T-cell (primary cell): Measurements from ENCODE around the gene JDP2. TPM values are rescaled to one million over a fixed set of nuclear protein-coding genes. Genes with fewer than 3 reads are reported as not detected.

ENCODE experiments used
- ATAC-seq, 4 experiments: fragments of 200-7000 bp in 3 of 4; fragments of 150-1000 bp in 1 of 4; cut with Tn5 transposase; replicated peaks in 1 of 4; 1 replicate in 3 of 4; 2 replicates in 1 of 4; pipeline ENCODE4 v1.10.0; 2021; ENCODE audit warnings: moderate library complexity in 3 of 4, mild to moderate bottlenecking in 2 of 4, moderate number of reproducible peaks in 1 of 4
- CTCF ChIA-PET, 2 donors: fragments of 300-600 bp; sonication (Branson Sonifier 250); formaldehyde crosslinking; loops; one replicate each; lab custom pipeline; 2022; ENCODE audit warnings: antibody characterized with exemption in 2 of 2; lab: Charles Lee
- POLR2A ChIA-PET, 2 donors: fragments of 300-600 bp; sonication (Branson Sonifier 250); formaldehyde crosslinking; loops; one replicate each; lab custom pipeline; 2022; ENCODE audit warnings: antibody characterized with exemption in 2 of 2; lab: Charles Lee
- DNase-seq, 35 experiments: peaks; one replicate each; pipeline versions ENCODE4 v3.0.0 to v3.0.0-alpha.2; 2013 to 2023
- H3K27ac ChIP-seq: one replicate; pipeline ENCODE4 v1.5.1; 2013; ENCODE audit warnings: low read length
- H3K27me3 ChIP-seq, 2 experiments: replicated peaks in 1 of 2; 1 replicate in 1 of 2; 2 replicates in 1 of 2; pipeline versions ENCODE4 v1.6.1 to v1.7.0; 2013; ENCODE audit warnings: low read length in 1 of 2, mixed read lengths in 1 of 2; ENCODE audit not compliant: control insufficient read depth in 2 of 2, insufficient read depth in 2 of 2; ENCODE audit errors: extremely low read depth in 1 of 2
- H3K36me3 ChIP-seq, 2 donors: 1 replicate in 1 of 2; 2 replicates in 1 of 2; pipeline versions ENCODE4 v1.6.1 to v1.7.0; 2013; ENCODE audit warnings: low read length in 1 of 2; ENCODE audit not compliant: control insufficient read depth in 2 of 2, insufficient read depth in 1 of 2; ENCODE audit errors: extremely low read depth in 1 of 2
- H3K4me1 ChIP-seq, 2 experiments: 1 replicate in 1 of 2; 2 replicates in 1 of 2; pipeline versions ENCODE4 v1.6.1 to v1.7.0; 2013; ENCODE audit warnings: low read length in 2 of 2, mixed read lengths in 1 of 2; ENCODE audit not compliant: insufficient read depth in 2 of 2, control insufficient read depth in 1 of 2; ENCODE audit errors: extremely low read depth in 1 of 2
- H3K4me3 ChIP-seq, 2 donors: 1 replicate in 1 of 2; 2 replicates in 1 of 2; pipeline versions ENCODE4 v1.5.1 to v1.7.0; 2013; ENCODE audit warnings: mild to moderate bottlenecking in 2 of 2, low read length in 1 of 2, moderate library complexity in 1 of 2; ENCODE audit not compliant: control insufficient read depth in 1 of 2; ENCODE audit errors: extremely low read depth in 1 of 2
- H3K9me3 ChIP-seq: 2 replicates; pipeline ENCODE4 v1.7.0; 2013
- H3K27ac Mint-ChIP-seq, 2 donors: one replicate each; pipeline ENCODE4 v1.8.0; 2020 to 2021; ENCODE audit warnings: mild to moderate bottlenecking in 2 of 2, mixed read lengths in 2 of 2
- H3K27me3 Mint-ChIP-seq, 2 donors: one replicate each; pipeline ENCODE4 v1.8.0; 2021 to 2022; ENCODE audit warnings: mixed read lengths in 2 of 2
- H3K36me3 Mint-ChIP-seq: one replicate; pipeline ENCODE4 v1.8.0; 2021; ENCODE audit warnings: mixed read lengths
- H3K4me1 Mint-ChIP-seq, 3 donors: one replicate each; pipeline ENCODE4 v1.8.0; 2020 to 2022; ENCODE audit warnings: mixed read lengths in 3 of 3, mild to moderate bottlenecking in 1 of 3
- H3K4me3 Mint-ChIP-seq, 3 donors: one replicate each; pipeline ENCODE4 v1.8.0; 2020 to 2022; ENCODE audit warnings: mild to moderate bottlenecking in 3 of 3, mixed read lengths in 3 of 3, moderate library complexity in 3 of 3
- H3K9me3 Mint-ChIP-seq, 3 donors: one replicate each; pipeline ENCODE4 v1.8.0; 2020 to 2022; ENCODE audit warnings: mixed read lengths in 3 of 3
- WGBS: methylation state at CpG from one replicate; pipeline ENCODE4 v1.1.5; 2013; ENCODE audit warnings: missing lambda C conversion rate; ENCODE audit not compliant: insufficient coverage; 5-methylcytosine and 5-hydroxymethylcytosine counted together
- total RNA-seq, 35 experiments: library from RNA in 6 of 35; stranded (reverse) in 6 of 35; fragments of 120-200 nt in 1 of 35; gene quantifications; one replicate each; pipeline versions ENCODE4 v1.2.1 to v1.2.4 and lab custom pipeline; 2013 to 2026

JDP2 gene
- total RNA-seq, 5 donors from 2014 or later (not counting 1 experiment from before 2014, with no cell fraction given), result 0.45 to 0.93 (median 0.76) TPM

GRCh38 chr14:75406102-75406501, 21.7 kb upstream of the JDP2 start:
- no peaks in the 10 kb centered on the region for H3K27me3 Mint-ChIP-seq
- POLR2A ChIA-PET, result no interaction called here
- no peak overlapping the region for H3K27ac Mint-ChIP-seq

GRCh38 chr14:75406856-75407255, 21.0 kb upstream of the JDP2 start:
- ChIA-PET CTCF (no interaction called here), POLR2A (no interaction called here)
- H3K4me1 Mint-ChIP-seq, result no peaks in the 10 kb centered on the region
- Histone ChIP-seq H3K36me3 (no peaks in the 10 kb centered on the region), H3K9me3 (no peaks in the 10 kb centered on the region), H3K4me3 (no peak overlapping the region), H3K4me1 (no peaks in the 10 kb centered on the region), H3K27ac (no peak overlapping the region), H3K27me3 (peaks cover 0 to 6% of the 10 kb centered on the region in 2 experiments)
- H3K4me3 Mint-ChIP-seq, result no peak overlapping the region
- no peaks in the 10 kb centered on the region for H3K9me3 Mint-ChIP-seq
- DNase-seq (no peak), ATAC-seq (no peak)
- no peaks in the 10 kb centered on the region for H3K36me3 Mint-ChIP-seq
- no CpG with 5 or more reads among the region's 3 CpGs for WGBS
- H3K27ac Mint-ChIP-seq, result no peak overlapping the region
- H3K27me3 Mint-ChIP-seq, result no peaks in the 10 kb centered on the region

More at GRCh38 chr14:75406102-75406501, 21.7 kb upstream of the JDP2 start:
- Histone ChIP-seq H3K9me3 (no peaks in the 10 kb centered on the region), H3K27ac (no peak overlapping the region), H3K36me3 (no peaks in the 10 kb centered on the region), H3K4me1 (no peaks in the 10 kb centered on the region), H3K27me3 (peaks cover 0 to 6% of the 10 kb centered on the region in 2 experiments), H3K4me3 (no peak overlapping the region)
- Mint-ChIP-seq H3K9me3 (no peaks in the 10 kb centered on the region), H3K36me3 (no peaks in the 10 kb centered on the region), H3K4me1 (no peaks in the 10 kb centered on the region), H3K4me3 (no peak overlapping the region)
- DNase-seq, result no peak
- no peak for ATAC-seq
- 80% methylated on average over 1 of the region's 2 CpGs for WGBS
- CTCF ChIA-PET, result no interaction called here

- WGBS, result 91% methylated on average over 7 of the region's 10 CpGs
- ChIA-PET POLR2A (interaction anchor here (0.6 kb wide), 2 partner anchors 23 to 115 kb away, joined by 4 read pairs; no protein-coding TSS in a partner anchor), CTCF (no interaction called here)
- Histone ChIP-seq H3K9me3 (no peaks in the 10 kb centered on the region), H3K36me3 (no peaks in the 10 kb centered on the region), H3K4me3 (no peak overlapping the region), H3K27me3 (peaks cover 0 to 3% of the 10 kb centered on the region in 2 experiments), H3K4me1 (no peaks in the 10 kb centered on the region), H3K27ac (no peak overlapping the region)
- no peaks in the 10 kb centered on the region for H3K36me3 Mint-ChIP-seq
- no peak overlapping the region for H3K27ac Mint-ChIP-seq
- H3K4me1 Mint-ChIP-seq, result no peaks in the 10 kb centered on the region
- ATAC-seq (no peak), DNase-seq (no peak)
- H3K27me3 Mint-ChIP-seq, result peaks cover 0 to 7% of the 10 kb centered on the region in 2 donors
- H3K9me3 Mint-ChIP-seq, result no peaks in the 10 kb centered on the region
- H3K4me3 Mint-ChIP-seq, result no peak overlapping the region
These were observed 18.3 kb upstream of the JDP2 start for GRCh38 chr14:75409316-75410205.

- Mint-ChIP-seq H3K4me3 (no peak overlapping the region), H3K27ac (no peak overlapping the region), H3K9me3 (no peaks in the 10 kb centered on the region), H3K27me3 (peaks cover 0 to 7% of the 10 kb centered on the region in 2 donors), H3K36me3 (no peaks in the 10 kb centered on the region), H3K4me1 (no peaks in the 10 kb centered on the region)
- H3K9me3 ChIP-seq, result no peaks in the 10 kb centered on the region
- ChIA-PET CTCF (no interaction called here), POLR2A (no interaction called here)
- DNase-seq (no peak), ATAC-seq (no peak)
- H3K4me3 ChIP-seq, result no peak overlapping the region
- no peaks in the 10 kb centered on the region for H3K4me1 ChIP-seq
- WGBS, result 70% methylated on average over 5 of the region's 6 CpGs
- H3K27ac ChIP-seq, result no peak overlapping the region
- peaks cover 0 to 3% of the 10 kb centered on the region in 2 experiments for H3K27me3 ChIP-seq
- H3K36me3 ChIP-seq, result no peaks in the 10 kb centered on the region
These were observed 16.6 kb upstream of the JDP2 start for GRCh38 chr14:75411214-75411540.

GRCh38 chr14:75413013-75413412, 14.8 kb upstream of the JDP2 start:
- ATAC-seq (no peak), DNase-seq (no peak)
- no peaks in the 10 kb centered on the region for H3K36me3 ChIP-seq
- no peaks in the 10 kb centered on the region for H3K9me3 ChIP-seq
- no peaks in the 10 kb centered on the region for H3K4me1 Mint-ChIP-seq
- H3K9me3 Mint-ChIP-seq, result no peaks in the 10 kb centered on the region
- no peak overlapping the region for H3K4me3 Mint-ChIP-seq
- ChIA-PET POLR2A (no interaction called here), CTCF (no interaction called here)
- WGBS, result 100% methylated on average over 1 of the region's 2 CpGs
- no peak overlapping the region for H3K27ac ChIP-seq
- no peak overlapping the region for H3K4me3 ChIP-seq
- H3K27me3 ChIP-seq, result peaks cover 0 to 3% of the 10 kb centered on the region in 2 experiments
- H3K27me3 Mint-ChIP-seq, result peaks cover 0 to 7% of the 10 kb centered on the region in 2 donors
- H3K4me1 ChIP-seq, result no peaks in the 10 kb centered on the region
- H3K27ac Mint-ChIP-seq, result no peak overlapping the region
- H3K36me3 Mint-ChIP-seq, result no peaks in the 10 kb centered on the region

GRCh38 chr14:75417674-75418073, 10.1 kb upstream of the JDP2 start:
- no peak overlapping the region for H3K27ac ChIP-seq
- Mint-ChIP-seq H3K27me3 (peaks cover 0 to 12% of the 10 kb centered on the region in 2 donors), H3K36me3 (no peaks in the 10 kb centered on the region), H3K27ac (no peak overlapping the region), H3K4me3 (no peak overlapping the region), H3K4me1 (peaks cover 11 to 16% (median 14%) of the 10 kb centered on the region in 3 donors), H3K9me3 (no peaks in the 10 kb centered on the region)
- no peak for DNase-seq
- H3K4me1 ChIP-seq, result peaks cover 6 to 10% of the 10 kb centered on the region in 2 experiments
- WGBS, result no CpG with 5 or more reads among the region's 1 CpG
- no peak overlapping the region for H3K4me3 ChIP-seq
- peaks cover 0 to 8% of the 10 kb centered on the region in 2 experiments for H3K27me3 ChIP-seq
- no peaks in the 10 kb centered on the region for H3K9me3 ChIP-seq
- ATAC-seq, result no peak
- no peaks in the 10 kb centered on the region for H3K36me3 ChIP-seq
- ChIA-PET CTCF (no interaction called here), POLR2A (no interaction called here)
